HFFc6 (cell line): ENCODE data around the gene GNA12. TPM values are rescaled to one million over a fixed set of nuclear protein-coding genes. Genes with fewer than 3 reads are reported as not detected.

Experiments used
- total RNA-seq, 6 experiments: library from RNA; stranded (reverse); fragmentation: NEBNext Ultra II Directional; extraction: Animal tissue kit (Norgen Biotek cat#: 25700); gene quantifications; 2 replicates in 1 of 6; 3 replicates in 5 of 6; pipeline ENCODE4 v1.2.3, GENCODE V29; 2021

Gene GNA12
- total RNA-seq, 6 experiments from 2014 or later, result 52.9 to 61.9 (median 57.6) TPM

Other genes starting within 250 kb of the GNA12 start
- gene TTYH3, start 212.3 kb downstream of the GNA12 start, total RNA-seq, result 100 to 1,000 TPM; 117 to 147 (median 123) TPM
- gene AMZ1, start 156.1 kb downstream of the GNA12 start, total RNA-seq, result 10 to 100 TPM in 2 of 6 experiments, 1 to 10 TPM in 4; 6.2 to 11.3 (median 7.8) TPM
- gene CARD11, start 199.6 kb upstream of the GNA12 start, total RNA-seq, result not detected